NCI-H2227 (cell line): ENCODE results near the gene IL6ST.
"Not testable (repeated sequence)": the region's sequence is repeated elsewhere in the genome, so short reads cannot be mapped to it uniquely, and the experiment has no call there.

Experiments
- DNase-seq: peaks from one replicate; lab custom pipeline; 2025; ENCODE audit not compliant: unreplicated experiment; lab: John Stamatoyannopoulos, UW

The IL6ST gene

DNA sequence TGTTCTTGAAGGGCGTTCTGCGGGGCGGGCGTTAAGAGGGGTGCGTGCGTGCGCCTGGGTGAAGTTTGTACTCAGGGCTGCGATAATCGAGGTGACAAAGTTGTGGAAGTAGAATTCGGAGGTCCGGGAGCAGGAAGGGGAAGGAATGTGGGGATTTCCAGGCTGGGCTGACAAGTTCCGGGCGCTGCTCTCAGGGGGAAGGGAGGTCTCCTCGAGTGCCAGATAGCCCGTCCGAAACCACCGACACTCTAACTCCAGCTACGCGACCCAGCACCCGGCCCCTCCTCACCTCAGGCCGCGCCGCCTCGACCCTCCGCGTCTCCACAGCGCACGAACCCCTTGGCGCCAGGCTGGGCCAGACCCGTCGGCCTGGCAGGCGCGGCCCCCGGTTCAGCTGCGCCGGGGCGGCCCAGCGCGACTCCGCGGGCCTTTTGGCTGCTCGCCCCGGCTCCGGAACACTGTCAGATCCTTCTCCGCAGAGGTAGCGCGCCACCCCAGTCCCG lies at the start of gene IL6ST:
Gene IL6ST, minus strand, starts transcription at position 469 of the 503 bp plus-strand sequence. CDS start 18,685 bp downstream, outside the sequence.
- no peak for DNase-seq

DNA sequence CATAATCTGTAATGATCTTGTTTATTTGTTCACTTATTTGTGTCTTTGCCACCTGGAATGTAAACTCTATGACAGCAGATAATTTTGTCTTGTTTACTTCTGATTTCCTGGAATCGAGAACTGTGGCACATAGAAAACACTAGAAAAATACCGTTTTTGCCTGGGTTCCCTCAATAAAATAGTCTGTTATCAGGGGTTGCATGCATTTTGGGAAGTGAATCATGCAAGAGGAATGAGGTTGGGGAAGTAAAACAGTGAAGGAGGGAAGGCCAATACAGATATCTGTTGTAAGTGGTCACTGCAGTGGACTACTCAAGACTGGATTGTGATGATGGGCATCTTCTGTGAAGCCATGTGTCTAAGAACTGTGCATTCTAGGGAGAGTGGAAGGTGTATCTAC lies 45.2 kb upstream of the IL6ST start:
- DNase-seq: no peak

DNA sequence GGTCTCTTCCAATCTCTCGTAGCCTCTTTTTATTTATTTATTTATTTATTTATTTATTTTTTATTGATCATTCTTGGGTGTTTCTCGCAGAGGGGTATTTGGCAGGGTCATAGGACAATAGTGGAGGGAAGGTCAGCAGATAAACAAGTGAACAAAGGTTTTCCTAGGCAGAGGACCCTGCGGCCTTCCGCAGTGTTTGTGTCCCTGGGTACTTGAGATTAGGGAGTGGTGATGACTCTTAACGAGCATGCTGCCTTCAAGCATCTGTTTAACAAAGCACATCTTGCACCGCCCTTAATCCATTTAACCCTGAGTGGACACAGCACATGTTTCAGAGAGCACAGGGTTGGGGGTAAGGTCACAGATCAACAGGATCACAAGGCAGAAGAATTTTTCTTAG lies 43.4 kb upstream of the IL6ST start:
- DNase-seq: not testable (repeated sequence)

DNA sequence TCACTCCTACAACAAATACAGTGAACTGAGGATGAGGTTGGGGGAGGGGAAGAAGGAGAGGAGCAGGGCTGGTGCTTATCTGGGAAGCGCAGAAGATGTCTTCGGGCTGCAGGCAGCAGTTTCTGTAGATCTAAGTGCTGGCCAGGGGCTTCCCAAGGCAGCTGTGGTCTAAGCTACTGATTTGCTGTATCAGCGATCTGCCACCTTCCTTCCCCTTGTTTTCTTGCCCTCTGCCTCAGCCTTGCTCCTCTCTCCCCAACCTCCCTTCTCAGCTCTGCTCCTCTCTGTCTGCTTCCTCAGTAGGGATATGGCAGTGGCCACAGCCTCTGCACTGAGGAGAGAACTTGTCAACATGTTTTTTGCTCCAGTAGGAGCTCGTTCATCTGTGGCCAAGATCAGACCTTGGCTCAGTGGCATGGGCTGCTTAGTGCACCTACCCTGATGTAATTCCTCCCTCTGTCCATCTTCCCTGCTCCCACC lies 42.8 kb upstream of the IL6ST start:
- DNase-seq: no peak

DNA sequence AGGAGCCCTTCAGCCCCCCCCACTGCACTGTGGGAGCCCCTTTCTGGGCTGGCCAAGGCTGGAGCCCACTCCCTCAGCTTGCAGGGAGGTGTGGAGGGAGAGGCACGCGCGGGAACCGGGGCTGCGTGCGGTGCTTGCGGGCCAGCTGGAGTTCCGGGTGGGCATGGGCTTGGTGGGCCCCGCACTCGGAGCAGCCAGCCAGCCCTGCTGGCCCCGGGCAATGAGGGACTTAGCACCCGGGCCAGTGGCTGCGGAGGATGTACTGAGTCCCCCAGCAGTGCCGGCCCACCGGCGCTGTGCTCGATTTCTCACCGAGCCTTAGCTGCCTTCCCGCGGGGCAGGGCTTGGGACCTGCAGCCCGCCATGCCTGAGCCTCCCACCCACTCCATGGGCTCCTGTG lies 40.6 kb upstream of the IL6ST start:
- DNase-seq: not testable (repeated sequence)

DNA sequence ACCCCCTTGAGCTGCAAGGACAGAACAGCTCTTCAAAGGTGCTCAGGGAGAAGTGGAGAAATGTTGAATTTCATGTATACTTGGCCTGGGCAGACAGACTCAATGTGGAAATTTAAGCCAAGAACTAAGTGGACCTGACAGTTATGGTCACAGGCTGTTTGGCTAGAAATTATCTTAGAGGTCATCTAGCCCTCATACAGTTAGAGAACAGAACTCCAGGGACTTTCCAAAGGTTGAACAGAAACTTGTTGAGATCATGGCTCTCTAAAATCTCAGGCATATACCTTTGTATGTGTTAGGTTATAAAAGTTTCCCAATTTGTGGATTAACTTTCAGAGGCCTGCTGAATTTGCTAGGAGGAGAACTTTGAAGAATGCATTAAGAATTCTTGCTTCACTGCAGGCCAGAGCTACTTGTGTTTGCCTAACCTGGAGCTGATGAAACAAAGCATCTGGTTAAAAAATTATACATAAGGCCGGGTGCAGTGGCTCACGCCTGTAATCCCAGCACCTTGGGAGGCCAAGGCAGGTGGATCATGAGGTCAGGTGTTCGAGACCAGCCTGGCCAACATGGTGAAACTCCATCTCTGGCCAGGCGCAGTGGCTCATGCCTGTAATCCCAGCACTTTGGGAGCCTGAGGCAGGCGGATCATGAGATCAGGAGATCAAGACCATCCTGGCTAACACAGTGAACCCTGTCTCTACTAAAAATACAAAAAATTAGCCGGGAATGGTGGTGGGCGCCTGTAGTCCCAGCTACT lies 35.3 kb upstream of the IL6ST start:
- not testable (repeated sequence) for DNase-seq

DNA sequence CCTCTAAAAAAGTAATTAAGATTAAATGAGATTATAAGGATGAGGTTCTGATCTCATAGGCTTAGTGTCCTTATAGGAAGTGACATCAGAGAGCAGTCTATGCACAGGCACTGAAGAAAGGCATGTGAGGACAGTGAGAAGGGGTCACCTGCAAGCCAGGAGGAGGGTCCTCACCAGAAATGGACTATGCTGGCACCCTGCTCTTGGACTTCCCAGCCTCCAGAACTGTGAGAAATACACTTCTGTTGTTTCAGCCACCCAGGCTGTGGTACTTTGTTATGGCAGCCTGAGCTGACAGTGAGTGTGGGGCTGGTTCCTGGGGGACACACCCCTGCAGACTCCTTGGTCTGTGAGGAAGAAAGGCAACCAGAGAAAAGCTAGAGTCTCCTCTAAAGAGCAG lies 34.7 kb upstream of the IL6ST start:
- no peak for DNase-seq

DNA sequence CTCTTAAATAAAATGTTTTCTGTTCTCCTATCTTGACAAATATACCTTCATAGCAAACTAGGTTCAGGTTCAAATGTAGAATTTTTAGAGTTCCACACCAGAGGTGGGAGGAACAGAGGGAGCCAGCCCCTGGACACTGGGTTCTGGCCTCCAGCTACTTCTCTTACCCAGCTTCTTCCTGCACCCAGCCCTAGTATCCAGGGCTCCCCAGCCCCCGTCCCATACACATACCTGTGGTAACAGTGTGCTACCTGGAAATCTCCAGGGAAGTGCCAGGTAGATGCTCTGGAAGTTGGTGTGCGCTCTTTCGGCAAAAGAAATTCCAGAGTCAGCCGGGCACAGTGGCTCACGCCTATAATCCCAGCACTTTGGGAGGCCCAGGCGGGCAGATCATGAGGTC lies 33.9 kb upstream of the IL6ST start:
- no peak for DNase-seq

DNA sequence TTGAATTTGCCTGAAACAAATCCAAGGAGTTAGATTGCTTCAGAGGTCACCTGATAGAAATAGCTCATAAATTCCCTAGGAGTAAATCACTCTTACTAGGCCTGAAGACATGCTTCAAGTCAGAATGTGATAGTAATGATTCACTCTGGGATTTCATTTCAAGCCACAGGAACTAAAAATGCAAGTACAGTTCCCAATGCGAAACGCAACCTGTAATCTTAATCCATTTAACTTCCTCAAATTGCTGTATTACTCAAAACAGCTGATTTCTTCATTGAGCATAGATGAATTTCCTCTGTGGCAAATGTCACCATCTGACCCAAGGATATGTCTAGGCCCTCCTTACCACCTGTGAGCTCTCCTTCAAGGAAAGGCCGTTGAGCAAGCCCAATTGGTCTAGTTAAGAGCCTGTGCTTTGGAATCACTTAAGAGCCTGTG lies 32.1 kb upstream of the IL6ST start:
- DNase-seq: no peak

DNA sequence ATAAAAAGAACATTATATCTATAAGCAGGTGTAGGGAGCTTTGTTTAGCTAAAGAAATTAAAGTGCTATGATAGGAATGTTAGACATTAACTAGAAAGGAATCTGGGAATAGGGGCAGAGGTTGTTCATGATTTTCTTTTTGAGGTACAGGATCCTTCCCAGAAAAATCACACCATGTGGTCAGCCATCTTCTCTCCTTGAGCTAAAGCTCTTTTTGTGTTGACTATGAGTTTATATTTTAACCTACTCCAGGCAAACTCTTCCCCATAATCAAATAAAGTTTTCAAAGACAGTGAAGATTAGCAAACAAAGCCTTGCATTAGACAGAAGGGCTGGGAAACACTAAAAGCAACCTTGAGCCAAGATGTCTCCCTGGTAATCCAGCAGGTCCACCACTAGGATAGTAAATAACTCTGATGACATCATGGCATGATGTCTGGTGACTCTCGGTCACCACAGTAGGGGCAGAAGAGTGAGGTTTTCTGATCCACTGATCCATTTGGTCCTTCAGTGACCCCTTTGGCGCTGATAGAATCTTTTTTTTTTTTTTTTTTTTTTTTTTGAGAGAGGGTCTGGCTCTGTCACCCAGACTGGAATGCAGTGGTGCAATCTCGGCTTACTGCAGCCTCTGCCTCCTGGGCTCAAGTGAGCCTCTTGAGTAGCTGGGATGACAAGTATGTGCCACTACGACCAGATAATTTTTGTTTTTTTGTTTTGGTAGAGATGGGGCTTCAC lies 30.6 kb upstream of the IL6ST start:
- no peak for DNase-seq

DNA sequence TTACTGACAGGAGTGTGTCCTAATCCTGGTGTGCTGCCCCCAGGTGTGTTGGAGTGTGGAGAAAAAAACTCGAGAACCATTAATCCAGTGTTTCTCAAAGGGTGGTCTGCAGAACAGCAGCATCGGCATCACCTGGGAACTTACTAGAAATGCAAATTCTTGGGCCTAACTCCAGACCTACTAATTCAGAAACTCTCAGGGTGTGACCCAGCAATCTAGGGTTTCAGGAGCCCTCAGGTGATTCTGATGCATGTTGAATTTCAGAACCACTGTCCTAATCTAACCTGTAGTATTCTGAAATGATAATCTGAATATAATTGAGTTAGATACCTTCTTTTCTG lies 30.0 kb upstream of the IL6ST start:
- DNase-seq: no peak

DNA sequence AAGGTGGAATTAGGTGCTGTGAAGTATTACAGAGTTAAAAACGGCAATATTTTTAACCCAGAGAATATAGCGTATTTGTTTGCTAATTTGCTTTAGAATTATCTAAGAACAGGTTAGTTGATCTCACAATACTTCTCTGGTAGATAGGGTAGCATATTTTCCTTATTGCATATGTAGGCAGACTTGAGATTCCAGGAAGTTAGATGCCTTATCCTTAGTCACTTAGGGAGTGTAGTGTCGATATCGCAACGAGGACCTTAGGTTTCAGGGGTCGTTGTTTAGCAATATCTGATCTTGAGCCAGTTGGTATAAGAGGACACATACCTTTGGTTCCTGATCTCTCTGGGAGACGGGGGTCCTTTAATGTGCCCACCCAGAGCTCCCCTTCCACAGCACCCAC lies 28.5 kb upstream of the IL6ST start:
- DNase-seq: no peak

DNA sequence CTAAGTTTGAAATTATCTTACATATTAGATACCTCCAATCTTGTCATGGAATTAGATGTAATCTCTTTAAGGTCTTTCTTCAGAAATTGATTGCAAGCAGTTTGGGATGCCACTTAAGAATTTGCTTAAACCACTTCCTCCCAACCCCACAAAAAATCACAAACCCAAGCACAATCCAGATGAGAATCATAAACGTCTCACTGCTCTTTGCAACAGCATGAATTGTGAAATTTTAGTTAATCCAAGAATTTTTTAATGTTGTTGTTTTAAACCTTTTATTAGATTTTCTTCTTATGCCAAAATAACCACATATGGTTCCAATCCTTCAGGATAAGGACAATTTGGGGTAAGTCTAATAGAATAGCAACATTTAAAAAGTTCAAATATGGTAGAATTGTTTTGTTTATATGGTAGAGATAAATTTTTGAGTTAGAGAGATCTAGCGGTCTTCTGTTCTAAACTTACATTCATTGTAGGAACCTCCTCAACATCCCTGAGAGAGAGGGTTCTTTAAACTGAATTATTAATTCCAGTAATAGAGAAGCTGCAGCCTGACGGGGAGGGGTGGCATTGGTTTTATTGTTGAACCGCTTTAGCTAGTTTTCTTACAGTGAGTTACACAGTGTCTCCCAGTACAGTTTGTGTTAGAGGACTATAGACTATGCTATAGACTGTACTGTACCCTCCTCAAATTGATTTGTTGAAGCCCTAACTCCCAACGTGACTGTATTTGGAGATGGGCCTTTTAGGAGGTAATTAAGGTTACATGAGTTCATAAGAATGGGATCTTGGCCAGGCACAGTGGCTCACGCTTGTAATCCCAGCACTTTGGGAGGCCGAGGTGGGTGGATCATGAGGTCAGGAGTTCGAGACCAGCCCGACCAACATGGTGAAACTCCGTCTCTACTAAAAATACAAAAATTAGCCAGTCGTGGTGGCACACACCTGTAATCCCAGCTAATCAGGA lies 24.8 kb upstream of the IL6ST start:
- no peak for DNase-seq

DNA sequence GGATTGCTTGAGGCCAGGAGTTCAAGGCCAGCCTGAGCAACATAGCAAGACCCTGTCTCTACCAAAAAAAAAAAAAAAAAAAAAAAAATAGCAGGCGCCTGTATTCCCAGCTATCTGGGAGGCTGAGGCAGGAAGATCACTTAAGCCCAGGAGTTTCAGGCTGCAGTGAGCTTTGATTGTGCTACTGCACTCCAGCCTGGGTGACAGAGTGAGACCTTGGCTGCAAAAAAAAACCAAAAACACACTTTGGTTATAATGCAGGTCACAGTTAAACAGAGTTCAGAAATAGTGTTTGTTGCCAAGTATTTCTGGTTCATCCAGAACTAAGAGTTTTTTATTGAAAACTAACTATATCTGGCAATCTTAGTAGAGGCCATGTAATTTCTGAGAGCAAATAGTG lies 24.1 kb upstream of the IL6ST start:
- no peak for DNase-seq

DNA sequence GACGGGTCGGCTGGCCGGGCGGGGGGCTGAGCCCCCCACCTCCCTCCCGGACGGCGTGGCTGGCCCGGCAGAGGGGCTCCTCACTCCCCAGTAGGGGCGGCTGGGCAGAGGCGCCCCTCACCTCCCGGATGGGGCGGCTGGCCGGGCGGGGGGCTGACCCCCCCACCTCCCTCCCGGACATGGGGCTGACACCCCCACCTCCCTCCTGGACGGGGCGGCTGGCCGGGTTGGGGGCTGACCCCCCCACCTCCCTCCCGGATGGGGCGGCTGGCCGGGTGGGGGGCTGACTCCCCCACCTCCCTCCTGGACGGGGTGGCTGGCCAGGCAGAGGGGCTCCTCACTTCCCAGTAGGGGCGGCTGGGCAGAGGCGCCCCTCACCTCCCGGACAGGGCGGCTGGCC lies 19.9 kb upstream of the IL6ST start:
- not testable (repeated sequence) for DNase-seq

DNA sequence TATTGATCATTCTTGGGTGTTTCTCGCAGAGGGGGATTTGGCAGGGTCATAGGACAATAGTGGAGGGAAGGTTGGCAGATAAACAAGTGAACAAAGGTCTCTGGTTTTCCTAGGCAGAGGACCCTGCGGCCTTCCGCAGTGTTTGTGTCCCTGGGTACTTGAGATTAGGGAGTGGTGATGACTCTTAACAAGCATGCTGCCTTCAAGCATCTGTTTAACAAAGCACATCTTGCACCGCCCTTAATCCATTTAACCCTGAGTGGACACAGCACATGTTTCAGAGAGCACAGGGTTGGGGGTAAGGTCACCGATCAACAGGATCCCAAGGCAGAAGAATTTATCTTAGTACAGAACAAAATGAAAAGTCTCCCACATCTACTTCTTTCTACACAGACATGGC lies 19.2 kb upstream of the IL6ST start:
- DNase-seq: not testable (repeated sequence)

DNA sequence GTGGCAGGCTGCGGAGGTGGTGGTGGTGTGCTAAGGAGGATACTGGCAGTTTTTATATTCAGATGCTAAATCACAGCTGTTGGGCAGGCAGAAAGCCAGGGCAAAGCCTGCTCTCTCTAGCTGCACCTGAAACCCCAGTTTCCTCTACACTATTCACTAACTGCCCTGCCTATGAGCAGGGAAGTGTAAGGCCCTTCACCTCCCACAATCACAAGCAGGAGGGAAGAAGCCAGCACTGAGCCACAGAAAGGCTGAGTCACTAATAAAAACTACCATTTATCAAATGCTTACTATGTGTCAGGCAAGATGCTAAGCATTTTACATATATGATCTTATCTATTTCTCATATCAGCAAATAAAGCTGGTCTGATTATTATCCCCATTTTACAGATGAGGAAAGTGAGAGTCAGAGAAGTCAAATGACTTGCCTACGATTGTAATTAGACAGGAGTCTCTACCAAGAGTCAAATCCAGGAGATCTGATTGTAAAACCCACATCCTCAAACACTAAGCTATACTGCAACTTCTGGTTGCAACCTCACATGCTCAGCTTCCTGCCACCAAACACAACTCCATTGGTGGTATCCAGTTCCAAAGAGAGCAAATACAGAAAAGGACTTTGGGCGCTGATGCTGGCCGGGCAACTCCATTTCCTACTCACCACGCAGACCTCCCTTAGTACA lies 17.7 kb upstream of the IL6ST start:
- DNase-seq: no peak

DNA sequence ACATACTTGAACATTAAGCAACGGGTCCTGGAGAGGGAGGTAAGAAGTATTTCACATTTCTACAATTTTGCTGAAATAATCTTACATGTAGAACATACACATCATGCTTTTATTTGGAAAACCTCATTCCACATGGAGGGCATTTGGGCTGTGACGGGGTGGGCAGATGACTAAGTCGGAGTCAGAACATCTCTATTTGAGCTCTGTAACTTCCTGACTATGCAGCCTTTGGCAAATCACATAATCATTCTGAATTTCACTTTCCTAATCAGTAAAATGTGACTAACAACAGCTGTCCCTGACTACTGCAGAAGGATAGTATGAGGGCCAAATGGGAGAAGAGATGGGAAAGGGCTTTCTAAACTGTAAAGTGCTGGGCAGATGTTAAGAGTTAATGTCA lies 17.1 kb upstream of the IL6ST start:
- no peak for DNase-seq

DNA sequence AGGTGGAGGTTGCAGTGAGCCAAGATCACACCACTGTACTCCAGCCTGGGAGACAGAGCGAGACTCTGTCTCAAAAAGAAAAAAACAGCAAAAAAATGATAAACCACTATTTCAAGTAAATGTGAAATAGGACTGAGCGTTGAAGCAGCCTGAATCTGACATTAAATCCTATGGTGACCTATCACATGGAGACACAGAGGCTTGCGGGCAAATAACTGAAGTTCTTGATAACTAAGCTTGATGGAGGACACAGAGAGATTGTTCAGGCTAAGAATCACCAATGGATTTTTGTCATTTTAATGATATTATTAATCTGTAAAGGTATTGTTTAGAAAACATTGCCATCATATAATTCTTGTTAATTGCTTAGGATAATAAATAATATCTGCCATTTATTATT lies 15.7 kb upstream of the IL6ST start:
- no peak for DNase-seq

DNA sequence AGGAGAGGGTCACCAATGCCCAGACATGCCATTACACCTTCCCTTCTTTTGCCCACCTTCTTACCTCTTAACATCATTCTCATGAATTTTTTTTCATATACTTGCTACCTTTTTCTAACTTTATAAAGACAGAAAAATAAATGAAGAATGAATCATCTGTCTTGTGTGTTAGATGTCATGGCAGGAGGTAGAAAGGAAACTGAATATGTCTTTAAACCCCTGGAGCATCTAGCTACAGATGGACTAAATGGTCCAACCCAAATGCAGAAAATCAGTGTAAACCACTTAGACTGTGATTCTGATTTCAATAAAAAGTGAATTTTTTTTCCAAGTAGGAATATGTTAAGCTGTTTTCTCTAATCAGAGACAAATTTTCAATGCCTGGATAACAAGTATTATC lies 11.8 kb upstream of the IL6ST start:
- no peak for DNase-seq

DNA sequence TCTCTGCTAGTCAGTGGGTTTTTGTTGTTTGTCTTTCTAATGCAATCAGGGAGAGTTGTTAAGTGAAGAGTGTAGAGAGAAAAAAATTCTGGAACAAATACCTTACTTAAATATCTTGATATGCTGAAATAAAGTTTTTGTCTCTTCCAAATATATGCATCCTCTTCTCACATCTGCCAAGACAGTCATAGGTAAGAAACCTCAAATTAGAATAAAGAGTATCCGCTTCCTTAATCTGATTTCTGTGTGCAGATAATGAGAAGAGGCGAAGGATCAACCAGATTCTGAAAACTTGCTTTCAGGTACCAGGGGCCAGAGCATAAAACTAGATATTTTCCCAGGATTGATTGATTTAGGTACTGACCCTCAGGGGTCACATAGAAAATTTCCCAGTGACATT lies 11.3 kb upstream of the IL6ST start:
- no peak for DNase-seq
